Coronary artery (tissue), 2 donors: ENCODE results near the gene TMC3.

Experiments
- DNase-seq: peaks from one replicate; pipeline ENCODE4 v3.0.0-alpha.2; 2017; ENCODE audit warnings: low spot score
- H3K27ac ChIP-seq, 2 donors: fragments of 200-600 bp; sonication (generic); one replicate each; pipeline ENCODE4 v1.5.1; 2016 to 2019
- H3K4me3 ChIP-seq: fragments of 200-600 bp; sonication (generic); 2 replicates; pipeline ENCODE4 v1.5.1; 2016; ENCODE audit warnings: mild to moderate bottlenecking, moderate library complexity
- TF ChIP-seq, protein P1 (sequence below): fragments of 200-600 bp; sonication (generic); IDR thresholded peaks from one replicate; pipeline ENCODE4 v1.5.1; 2019; ENCODE audit warnings: antibody characterized with exemption

TMC3 gene

DNA sequence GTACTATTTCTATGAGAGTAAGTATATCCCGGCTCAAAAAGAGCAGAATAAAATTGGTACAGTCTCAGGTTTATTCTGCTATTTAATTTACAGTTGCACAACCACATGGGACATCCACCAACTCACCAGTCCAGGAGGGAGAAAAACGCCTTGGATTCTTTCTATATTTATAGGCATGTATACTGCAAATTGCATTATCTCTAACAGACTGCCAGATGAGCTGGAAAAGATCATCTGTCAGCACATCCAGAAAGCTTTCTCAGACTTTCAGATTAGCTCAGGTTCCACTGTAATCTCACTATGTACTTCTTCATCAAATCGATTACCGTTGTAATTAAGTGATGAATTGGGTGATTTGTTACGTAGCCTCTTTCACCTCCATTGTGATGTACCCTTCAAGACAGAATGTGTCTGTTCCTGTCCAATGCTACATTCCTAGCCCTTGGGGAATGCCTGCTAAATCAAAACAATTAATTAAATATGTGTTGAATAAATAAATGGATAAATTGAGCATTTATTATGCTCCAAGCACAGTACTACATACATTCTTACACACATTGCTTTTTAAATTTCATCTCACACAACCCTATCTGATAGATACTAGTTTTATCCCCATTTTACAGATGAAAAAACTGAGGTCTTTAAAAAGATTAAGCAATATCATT, 38.1 kb upstream of the TMC3 start:
- Histone ChIP-seq H3K27ac (no peak overlapping the region), H3K4me3 (no peak overlapping the region)
- no peak for DNase-seq
- TF ChIP-seq, protein P1, sequence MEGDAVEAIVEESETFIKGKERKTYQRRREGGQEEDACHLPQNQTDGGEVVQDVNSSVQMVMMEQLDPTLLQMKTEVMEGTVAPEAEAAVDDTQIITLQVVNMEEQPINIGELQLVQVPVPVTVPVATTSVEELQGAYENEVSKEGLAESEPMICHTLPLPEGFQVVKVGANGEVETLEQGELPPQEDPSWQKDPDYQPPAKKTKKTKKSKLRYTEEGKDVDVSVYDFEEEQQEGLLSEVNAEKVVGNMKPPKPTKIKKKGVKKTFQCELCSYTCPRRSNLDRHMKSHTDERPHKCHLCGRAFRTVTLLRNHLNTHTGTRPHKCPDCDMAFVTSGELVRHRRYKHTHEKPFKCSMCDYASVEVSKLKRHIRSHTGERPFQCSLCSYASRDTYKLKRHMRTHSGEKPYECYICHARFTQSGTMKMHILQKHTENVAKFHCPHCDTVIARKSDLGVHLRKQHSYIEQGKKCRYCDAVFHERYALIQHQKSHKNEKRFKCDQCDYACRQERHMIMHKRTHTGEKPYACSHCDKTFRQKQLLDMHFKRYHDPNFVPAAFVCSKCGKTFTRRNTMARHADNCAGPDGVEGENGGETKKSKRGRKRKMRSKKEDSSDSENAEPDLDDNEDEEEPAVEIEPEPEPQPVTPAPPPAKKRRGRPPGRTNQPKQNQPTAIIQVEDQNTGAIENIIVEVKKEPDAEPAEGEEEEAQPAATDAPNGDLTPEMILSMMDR, result no peak

DNA sequence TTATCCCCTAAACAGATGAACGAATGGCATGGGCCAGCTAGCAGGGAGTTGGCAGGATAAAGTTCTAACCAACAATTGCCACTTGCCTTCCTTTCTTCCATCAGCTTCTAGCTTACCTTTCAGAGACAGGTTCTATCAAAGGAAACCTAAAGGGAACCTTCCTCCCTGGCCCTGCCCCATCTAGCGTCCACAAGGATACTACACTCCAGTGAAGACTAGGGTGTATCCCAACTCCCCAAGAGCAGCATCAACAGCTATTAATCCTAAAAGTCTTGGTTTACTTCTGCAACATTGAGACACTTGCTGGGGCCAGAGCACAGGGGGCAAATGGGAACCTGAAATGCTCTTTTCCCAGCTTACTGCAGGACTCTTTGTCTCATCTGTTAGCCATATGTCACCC, 37.0 kb upstream of the TMC3 start:
- Histone ChIP-seq H3K4me3 (no peak overlapping the region), H3K27ac (no peak overlapping the region)
- DNase-seq, result no peak
- TF ChIP-seq, protein P1, result no peak

- peak; percentile 79 for DNase-seq
- Histone ChIP-seq H3K4me3 (no peak overlapping the region), H3K27ac (no peak overlapping the region)
- TF ChIP-seq, protein P1, result no peak
Measured at GRCh38 chr15:81410318-81410753, 36.3 kb upstream of the TMC3 start.

- DNase-seq, result no peak
- H3K27ac ChIP-seq, result no peak overlapping the region
- TF ChIP-seq, protein P1, result no peak
- H3K4me3 ChIP-seq, result no peak overlapping the region
Measured at GRCh38 chr15:81407718-81408117, 33.7 kb upstream of the TMC3 start.

- no peak for DNase-seq
- TF ChIP-seq, protein P1, result no peak
- H3K4me3 ChIP-seq, result no peak overlapping the region
- no peak overlapping the region for H3K27ac ChIP-seq
Measured at GRCh38 chr15:81407176-81407575, 33.2 kb upstream of the TMC3 start.

GRCh38 chr15:81400640-81401236, 26.7 kb upstream of the TMC3 start:
- DNase-seq, result no peak
- Histone ChIP-seq H3K27ac (no peak overlapping the region), H3K4me3 (no peak overlapping the region)
- TF ChIP-seq, protein P1, result peak; percentile 27
